Naive B cell (primary cell): ENCODE measurements around the gene SDHD. TPM values are rescaled to one million over a fixed set of nuclear protein-coding genes. Genes with fewer than 3 reads are reported as not detected.
"Not testable (repeated sequence)": the region's sequence is repeated elsewhere in the genome, so short reads cannot be mapped to it uniquely, and the experiment has no call there.

Experiments used
- ATAC-seq, 2 donors: fragments of 150-1000 bp; cut with Tn5 transposase; 2 replicates each; pipeline ENCODE4 v1.10.0; 2021; ENCODE audit warnings: low read depth in 2 of 2, mild to moderate bottlenecking in 2 of 2, moderate library complexity in 2 of 2
- DNase-seq: peaks from one replicate; pipeline ENCODE4 v3.0.0; 2022
- H3K27ac Mint-ChIP-seq, 6 donors: one replicate each; pipeline ENCODE4 v1.8.0; 2020 to 2022; ENCODE audit warnings: mild to moderate bottlenecking in 6 of 6, mixed read lengths in 6 of 6, moderate library complexity in 5 of 6, inconsistent platforms in 2 of 6
- H3K27me3 Mint-ChIP-seq, 3 donors: one replicate each; pipeline ENCODE4 v1.8.0; 2021 to 2022; ENCODE audit warnings: mixed read lengths in 3 of 3, mild to moderate bottlenecking in 1 of 3
- H3K36me3 Mint-ChIP-seq, 2 donors: one replicate each; pipeline ENCODE4 v1.8.0; 2020 to 2022; ENCODE audit warnings: mixed read lengths in 2 of 2, inconsistent platforms in 1 of 2, mild to moderate bottlenecking in 1 of 2
- H3K4me1 Mint-ChIP-seq, 3 donors: one replicate each; pipeline ENCODE4 v1.8.0; 2020 to 2022; ENCODE audit warnings: mixed read lengths in 3 of 3, inconsistent platforms in 1 of 3, mild to moderate bottlenecking in 1 of 3, moderate library complexity in 1 of 3
- H3K4me3 Mint-ChIP-seq, 8 donors: one replicate each; pipeline ENCODE4 v1.8.0; 2020 to 2022; ENCODE audit warnings: mild to moderate bottlenecking in 8 of 8, mixed read lengths in 8 of 8, moderate library complexity in 8 of 8, inconsistent platforms in 2 of 8
- H3K9me3 Mint-ChIP-seq, 7 donors: one replicate each; pipeline ENCODE4 v1.8.0; 2020 to 2022; ENCODE audit warnings: mixed read lengths in 7 of 7, mild to moderate bottlenecking in 5 of 7, inconsistent platforms in 2 of 7, moderate library complexity in 1 of 7
- polyA plus RNA-seq, 6 donors: library from polyadenylated mRNA; unstranded; fragments of 300-500 nt; fragmentation: Illumina TruSeq; gene quantifications; one replicate each; pipeline ENCODE4 v1.2.3, GENCODE V29; 2021; ENCODE audit warnings: low read depth in 6 of 6

SDHD gene
- polyA plus RNA-seq, 6 donors from 2014 or later: 140 to 196 (median 168) TPM

- Mint-ChIP-seq H3K36me3 (peaks cover 0 to 3% of the 10 kb centered on the region in 2 donors), H3K27me3 (no peaks in the 10 kb centered on the region)
- ATAC-seq: peak; percentile 88 to 91
These were observed 12.5 kb upstream of the SDHD start, which contains the start of the genes NKAPD1 and PIH1D2 for GRCh38 chr11:112073941-112074811. Gene NKAPD1, plus strand, starts transcription at chr11:112074299. Its CDS starts 1,276 bp downstream, at chr11:112075575. Gene PIH1D2, minus strand, starts transcription at chr11:112074017. Its CDS starts 843 bp downstream, at chr11:112073174.

GRCh38 chr11:112082729-112083128 lies 3.9 kb upstream of the SDHD start:
- no peaks in the 10 kb centered on the region for H3K9me3 Mint-ChIP-seq
- H3K4me1 Mint-ChIP-seq: peaks cover 27 to 29% (median 29%) of the 10 kb centered on the region in 3 donors
- no peaks in the 10 kb centered on the region for H3K27me3 Mint-ChIP-seq
- H3K4me3 Mint-ChIP-seq: peak overlapping the region in 1 of 8 donors; percentile 93
- no peak overlapping the region for H3K27ac Mint-ChIP-seq
- H3K36me3 Mint-ChIP-seq: peaks cover 3 to 22% of the 10 kb centered on the region in 2 donors
- ATAC-seq: no peak
- DNase-seq: no peak

More at GRCh38 chr11:112073941-112074811, 12.5 kb upstream of the SDHD start, which contains the start of the genes NKAPD1 and PIH1D2:
- DNase-seq: peak; percentile 84
- peaks cover 22 to 27% (median 27%) of the 10 kb centered on the region in 3 donors for H3K4me1 Mint-ChIP-seq
- H3K4me3 Mint-ChIP-seq: peak within 1 kb of the TSS; percentile 81 to 98 (median 96)
- H3K9me3 Mint-ChIP-seq: no peaks in the 10 kb centered on the region
- H3K27ac Mint-ChIP-seq: peak within 1 kb of the TSS; percentile 86 to 98 (median 97)

- peaks cover 14 to 42% of the 10 kb centered on the region in 2 donors for H3K36me3 Mint-ChIP-seq
- peaks cover 45 to 50% (median 49%) of the 10 kb centered on the region in 3 donors for H3K4me1 Mint-ChIP-seq
These were observed 751 bp upstream of the SDHD start for GRCh38 chr11:112085822-112086421.

GRCh38 chr11:112087212-112087611 lies 539 bp downstream of the SDHD start:
- Mint-ChIP-seq H3K27ac (peak overlapping the region; percentile 96 to 99 (median 98)), H3K27me3 (no peaks in the 10 kb centered on the region), H3K36me3 (peaks cover 24 to 53% of the 10 kb centered on the region in 2 donors), H3K4me3 (peak overlapping the region; percentile 93 to 100 (median 99)), H3K4me1 (peaks cover 50 to 51% (median 50%) of the 10 kb centered on the region in 3 donors), H3K9me3 (no peaks in the 10 kb centered on the region)
- ATAC-seq (no peak), DNase-seq (no peak)

More at GRCh38 chr11:112085822-112086421, 751 bp upstream of the SDHD start:
- H3K9me3 Mint-ChIP-seq: no peaks in the 10 kb centered on the region
- H3K4me3 Mint-ChIP-seq: peak overlapping the region; percentile 93 to 100 (median 99)
- H3K27ac Mint-ChIP-seq: peak overlapping the region; percentile 96 to 99 (median 98)
- peak; percentile 11 to 18 for ATAC-seq
- no peak for DNase-seq
- H3K27me3 Mint-ChIP-seq: no peaks in the 10 kb centered on the region

GRCh38 chr11:112095302-112095701 lies 8.6 kb downstream of the SDHD start:
- not testable (repeated sequence) for H3K4me1 Mint-ChIP-seq, H3K4me3 Mint-ChIP-seq, ATAC-seq, H3K9me3 Mint-ChIP-seq, DNase-seq, H3K27ac Mint-ChIP-seq, H3K27me3 Mint-ChIP-seq
- H3K36me3 Mint-ChIP-seq: peaks cover 30 to 37% of the 10 kb centered on the region in 2 donors

GRCh38 chr11:112096194-112096593 lies 9.5 kb downstream of the SDHD start:
- peaks cover 27 to 33% of the 10 kb centered on the region in 2 donors for H3K36me3 Mint-ChIP-seq
- no peaks in the 10 kb centered on the region for H3K9me3 Mint-ChIP-seq
- no peak overlapping the region for H3K27ac Mint-ChIP-seq
- no peak for ATAC-seq
- no peaks in the 10 kb centered on the region for H3K27me3 Mint-ChIP-seq
- DNase-seq: no peak
- peaks cover 0 to 9% (median 4%) of the 10 kb centered on the region in 3 donors for H3K4me1 Mint-ChIP-seq
- no peak overlapping the region for H3K4me3 Mint-ChIP-seq

- DNase-seq: no peak
- H3K36me3 Mint-ChIP-seq: peaks cover 15 to 18% of the 10 kb centered on the region in 2 donors
- H3K4me1 Mint-ChIP-seq: peaks cover 0 to 4% (median 0%) of the 10 kb centered on the region in 3 donors
- no peaks in the 10 kb centered on the region for H3K27me3 Mint-ChIP-seq
- H3K4me3 Mint-ChIP-seq: no peak overlapping the region
- peak overlapping the region in 2 of 6 donors; percentile 4 to 49 for H3K27ac Mint-ChIP-seq
- H3K9me3 Mint-ChIP-seq: no peaks in the 10 kb centered on the region
- ATAC-seq: no peak
These were observed 11.3 kb downstream of the SDHD start for GRCh38 chr11:112097734-112098528.

- H3K27me3 Mint-ChIP-seq: no peaks in the 10 kb centered on the region
- DNase-seq (no peak), ATAC-seq (no peak)
- no peak overlapping the region for H3K27ac Mint-ChIP-seq
- no peaks in the 10 kb centered on the region for H3K9me3 Mint-ChIP-seq
- H3K4me1 Mint-ChIP-seq: peaks cover 0 to 4% (median 0%) of the 10 kb centered on the region in 3 donors
- H3K36me3 Mint-ChIP-seq: peaks cover 10 to 18% of the 10 kb centered on the region in 2 donors
- no peak overlapping the region for H3K4me3 Mint-ChIP-seq
These were observed 13.8 kb downstream of the SDHD start for GRCh38 chr11:112100462-112100861.

GRCh38 chr11:112103446-112103845 lies 16.8 kb downstream of the SDHD start:
- H3K27me3 Mint-ChIP-seq: no peaks in the 10 kb centered on the region
- ATAC-seq: no peak
- no peak overlapping the region for H3K4me3 Mint-ChIP-seq
- H3K36me3 Mint-ChIP-seq: no peaks in the 10 kb centered on the region
- no peaks in the 10 kb centered on the region for H3K4me1 Mint-ChIP-seq
- DNase-seq: no peak
- H3K9me3 Mint-ChIP-seq: no peaks in the 10 kb centered on the region
- no peak overlapping the region for H3K27ac Mint-ChIP-seq

GRCh38 chr11:112106070-112106469 lies 19.4 kb downstream of the SDHD start:
- H3K9me3 Mint-ChIP-seq: peaks cover 0 to 3% (median 0%) of the 10 kb centered on the region in 7 donors
- no peaks in the 10 kb centered on the region for H3K4me1 Mint-ChIP-seq
- H3K36me3 Mint-ChIP-seq: no peaks in the 10 kb centered on the region
- ATAC-seq (no peak), DNase-seq (no peak)
- H3K27me3 Mint-ChIP-seq: no peaks in the 10 kb centered on the region
- peak overlapping the region in 1 of 6 donors; percentile 49 for H3K27ac Mint-ChIP-seq
- H3K4me3 Mint-ChIP-seq: no peak overlapping the region

GRCh38 chr11:112113539-112114457 lies 27.1 kb downstream of the SDHD start:
- no peaks in the 10 kb centered on the region for H3K27me3 Mint-ChIP-seq

GRCh38 chr11:112114460-112114859 lies 27.8 kb downstream of the SDHD start:
- Mint-ChIP-seq H3K27ac (no peak overlapping the region), H3K36me3 (no peaks in the 10 kb centered on the region), H3K4me1 (peaks cover 0 to 5% (median 4%) of the 10 kb centered on the region in 3 donors), H3K9me3 (peaks cover 0 to 3% (median 0%) of the 10 kb centered on the region in 7 donors), H3K4me3 (no peak overlapping the region), H3K27me3 (no peaks in the 10 kb centered on the region)
- ATAC-seq (no peak), DNase-seq (no peak)

More at GRCh38 chr11:112113539-112114457, 27.1 kb downstream of the SDHD start:
- Mint-ChIP-seq H3K27ac (peak overlapping the region in 2 of 6 donors; percentile 24 to 37), H3K4me1 (peaks cover 0 to 5% (median 4%) of the 10 kb centered on the region in 3 donors), H3K36me3 (no peaks in the 10 kb centered on the region), H3K9me3 (peaks cover 0 to 3% (median 0%) of the 10 kb centered on the region in 7 donors), H3K4me3 (peak overlapping the region in 1 of 8 donors; percentile 4)
- peak; percentile 35 for DNase-seq
- peak; percentile 46 to 57 for ATAC-seq
